HG02588 (cell line): ENCODE measurements around the gene TARBP1.
"Not testable (repeated sequence)": the region's sequence is repeated elsewhere in the genome, so short reads cannot be mapped to it uniquely, and the experiment has no call there.

Experiments
- ATAC-seq: cut with Tn5 transposase; IDR thresholded peaks from one replicate; pipeline ENCODE4 v1.9.1; 2021; ENCODE audit warnings: mild to moderate bottlenecking, moderate library complexity; ENCODE audit not compliant: unreplicated experiment

Gene TARBP1

DNA sequence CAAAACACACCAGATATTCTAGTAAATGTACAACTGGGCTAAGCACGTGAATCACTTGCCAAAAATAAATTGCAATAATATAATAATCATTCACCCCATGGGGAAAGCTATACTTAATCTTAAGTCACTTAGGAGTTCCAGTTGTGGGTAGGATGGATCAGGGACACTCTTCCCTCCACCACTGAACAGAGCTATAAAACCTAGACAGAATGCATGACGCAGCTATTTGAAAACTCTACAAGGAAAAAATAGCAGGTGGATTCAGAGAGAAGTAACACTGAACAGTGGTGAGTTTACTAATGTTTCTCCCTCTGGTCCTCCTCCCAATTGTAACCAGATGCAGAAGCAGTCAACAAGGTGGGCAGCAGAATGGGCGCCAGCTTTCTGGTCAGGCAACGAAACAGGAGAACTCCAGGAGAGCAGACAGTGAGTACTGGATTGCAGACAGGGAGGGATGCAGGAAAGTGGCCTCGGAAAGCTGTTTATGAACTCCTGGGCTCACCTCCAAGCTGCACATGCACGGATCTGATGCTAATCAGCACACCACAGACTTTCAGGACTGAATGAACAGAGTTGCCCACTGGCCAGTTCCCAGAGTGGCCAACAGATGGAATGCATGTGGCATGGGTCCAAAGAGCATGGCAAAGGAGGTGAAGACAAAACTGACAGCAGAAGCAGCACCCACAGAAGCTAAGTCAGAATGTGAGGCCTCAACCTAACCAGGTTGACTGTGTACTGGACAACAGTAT, 41.4 kb downstream of the TARBP1 start:
- no peak for ATAC-seq

DNA sequence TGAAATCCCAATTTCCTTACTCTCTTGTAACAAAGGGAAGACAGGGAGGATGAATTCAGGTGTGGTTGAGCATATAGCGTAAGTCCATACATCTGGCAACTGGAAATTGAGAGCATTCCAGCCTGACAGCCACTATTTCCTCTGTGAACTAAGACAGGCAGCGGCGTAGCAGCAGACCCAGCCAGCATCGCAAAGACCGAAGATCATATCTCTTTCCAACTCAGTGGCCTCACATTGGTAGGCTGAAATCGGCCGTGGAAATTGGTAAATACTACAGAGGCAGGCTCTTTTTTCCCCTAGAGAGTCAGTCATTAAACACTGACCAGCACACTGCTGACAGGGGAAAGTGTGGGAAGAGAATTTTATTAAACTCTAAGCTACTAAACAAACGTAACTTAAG, 43.4 kb downstream of the TARBP1 start:
- no peak for ATAC-seq

- ATAC-seq, result no peak
These were observed 44.3 kb downstream of the TARBP1 start for GRCh38 chr1:234434706-234435105.

DNA sequence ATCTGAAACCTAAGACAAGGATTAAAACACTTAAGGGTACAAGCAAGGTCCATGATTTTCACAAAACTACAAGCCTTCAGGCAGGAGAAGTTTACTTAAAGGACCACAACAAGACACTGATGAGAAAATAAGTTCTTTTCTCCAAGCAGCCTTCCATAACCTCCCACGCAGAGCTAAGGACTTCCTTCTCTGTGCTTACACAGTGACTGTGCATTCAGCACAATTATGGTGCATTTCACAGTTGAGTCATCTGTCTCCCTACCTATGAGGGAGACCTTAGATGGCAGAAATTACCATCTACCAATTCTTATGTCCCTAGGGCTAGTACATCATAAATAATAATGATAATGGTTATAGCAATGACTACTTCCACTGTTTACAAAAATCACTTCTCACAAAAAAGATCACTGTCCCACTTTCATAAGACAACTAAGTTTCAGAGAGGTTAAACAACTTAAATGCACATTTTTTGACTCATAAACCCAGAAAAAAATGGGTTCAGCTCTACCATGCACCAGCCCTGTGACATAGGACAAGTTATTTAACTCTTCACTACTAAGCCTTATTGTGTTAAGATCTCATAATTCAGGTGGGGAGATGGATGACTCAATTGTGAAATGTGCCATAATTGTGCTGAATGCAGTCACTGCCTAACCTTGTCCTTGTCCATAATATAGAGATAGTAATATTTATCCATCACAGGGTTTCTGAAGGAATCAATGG, 45.3 kb downstream of the TARBP1 start:
- ATAC-seq, result peak; percentile 76

GRCh38 chr1:234431255-234431654, 47.7 kb downstream of the TARBP1 start:
- no peak for ATAC-seq

GRCh38 chr1:234430691-234431090, 48.3 kb downstream of the TARBP1 start:
- ATAC-seq, result no peak

DNA sequence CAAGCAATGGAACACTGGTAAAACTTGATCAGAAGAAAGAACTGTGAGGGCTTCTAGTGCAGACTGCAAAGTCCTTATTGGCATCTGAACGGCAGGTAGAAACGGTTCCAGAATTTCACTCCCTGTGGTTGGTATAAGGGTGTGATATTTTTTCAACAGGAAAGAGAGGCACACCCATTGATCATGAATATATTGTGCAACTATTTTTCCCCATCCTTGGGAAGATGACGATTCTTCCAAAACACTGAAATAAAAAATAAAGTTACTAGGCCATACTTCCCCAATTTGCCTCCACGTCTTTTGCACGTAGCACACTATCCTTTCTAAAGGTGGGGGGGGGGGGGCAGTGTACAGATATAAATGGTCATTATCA, 49.6 kb downstream of the TARBP1 start:
- ATAC-seq, result no peak

DNA sequence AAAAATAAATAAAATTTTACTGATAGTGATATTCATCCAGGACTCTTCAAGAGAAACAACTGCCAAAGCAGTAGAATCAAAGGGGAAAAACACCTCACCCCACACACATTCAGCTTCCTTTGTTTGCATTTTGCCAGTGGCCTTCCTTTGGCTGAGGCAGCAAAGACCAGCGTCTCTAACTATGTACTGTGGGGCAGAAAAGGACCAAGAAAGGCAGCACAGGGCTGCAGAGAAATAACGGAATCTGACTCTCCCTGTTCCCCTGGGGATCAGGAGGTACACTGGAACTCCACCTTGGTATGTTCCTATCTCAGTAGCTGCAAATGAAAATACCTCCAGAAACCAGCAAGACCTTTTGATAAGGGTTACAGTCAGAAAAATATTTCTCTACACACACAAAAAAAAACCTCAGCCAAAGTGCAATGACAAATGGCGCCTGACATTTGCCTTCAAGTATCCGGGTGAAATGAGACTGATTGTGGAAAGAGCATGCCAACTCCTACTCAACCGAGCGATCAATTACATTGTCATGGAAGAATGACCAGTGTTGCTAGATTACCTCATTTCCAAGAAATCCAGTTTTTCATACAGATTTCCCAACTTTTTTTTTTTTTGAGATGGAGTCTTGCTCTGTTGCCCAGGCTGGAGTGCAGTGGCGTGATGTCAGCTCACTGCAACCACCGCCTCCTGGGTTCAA, 50.9 kb downstream of the TARBP1 start:
- no peak for ATAC-seq

- no peak for ATAC-seq
These were observed 65.0 kb downstream of the TARBP1 start for GRCh38 chr1:234413990-234414389.

GRCh38 chr1:234413485-234413884, 65.5 kb downstream of the TARBP1 start:
- no peak for ATAC-seq

DNA sequence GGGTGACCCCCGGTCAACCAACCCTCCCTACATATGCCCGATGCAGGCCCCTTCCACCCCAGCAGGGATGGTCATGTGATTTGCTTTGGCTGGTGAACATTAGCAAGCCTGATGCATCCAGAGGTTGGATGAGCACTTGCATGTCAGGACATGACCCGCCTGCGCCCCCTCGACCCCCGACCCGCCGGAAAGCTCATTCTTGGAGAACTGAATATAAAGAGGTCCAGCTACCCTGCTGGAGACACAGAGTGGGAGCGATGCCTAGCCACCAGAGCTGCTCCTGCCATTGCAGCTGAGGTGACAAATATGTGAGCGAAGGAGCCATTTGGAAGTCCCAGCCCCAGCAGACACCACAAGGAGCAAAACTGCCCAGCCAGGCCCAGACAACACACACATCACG, 66.1 kb downstream of the TARBP1 start:
- ATAC-seq, result no peak

- ATAC-seq, result no peak
These were observed 69.7 kb downstream of the TARBP1 start for GRCh38 chr1:234409328-234409727.

- no peak for ATAC-seq
These were observed 70.2 kb downstream of the TARBP1 start for GRCh38 chr1:234408757-234409156.

DNA sequence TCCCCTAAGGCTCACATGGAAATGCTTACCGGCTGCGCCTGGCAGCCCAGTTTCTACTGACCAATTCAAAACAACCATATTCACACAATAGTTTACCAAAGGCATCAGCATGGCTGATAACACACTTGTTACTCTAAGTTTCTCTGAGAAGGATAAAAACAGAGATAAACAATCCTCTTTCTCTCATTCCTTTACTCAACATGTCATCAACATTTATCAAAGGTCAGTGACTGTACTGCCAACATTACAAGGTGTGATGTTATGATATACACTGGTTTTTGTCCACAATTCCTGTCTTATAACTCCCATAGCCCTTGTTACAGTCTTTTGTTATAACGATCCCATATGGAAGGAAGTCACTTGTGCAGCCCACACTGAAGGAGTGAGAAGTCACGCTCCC, 72.1 kb downstream of the TARBP1 start:
- no peak for ATAC-seq

- no peak for ATAC-seq
These were observed 73.3 kb downstream of the TARBP1 start for GRCh38 chr1:234405676-234406075.

- ATAC-seq, result no peak
These were observed 76.0 kb downstream of the TARBP1 start for GRCh38 chr1:234402939-234403338.

GRCh38 chr1:234401658-234402057, 77.3 kb downstream of the TARBP1 start:
- no peak for ATAC-seq

DNA sequence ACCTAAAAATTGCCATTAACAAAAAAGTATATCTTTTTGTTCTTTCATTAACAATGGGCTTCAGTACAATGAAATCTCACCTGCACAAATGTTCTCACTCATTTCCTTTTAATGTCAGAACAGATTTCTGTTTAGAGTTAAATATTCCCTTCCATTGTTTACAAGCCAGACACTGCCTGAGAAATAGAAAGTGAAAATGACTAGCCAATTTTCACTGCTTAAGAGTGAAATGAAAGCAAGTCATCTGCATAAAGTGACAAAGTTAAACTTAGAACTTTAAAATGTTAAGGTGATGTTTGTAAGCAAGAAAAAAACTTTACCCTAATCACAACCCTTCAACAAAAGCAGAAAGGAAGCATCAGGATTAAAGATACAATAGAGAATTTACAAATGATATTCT, 78.2 kb downstream of the TARBP1 start:
- ATAC-seq, result peak; percentile 40

GRCh38 chr1:234399515-234399914, 79.5 kb downstream of the TARBP1 start:
- not testable (repeated sequence) for ATAC-seq

DNA sequence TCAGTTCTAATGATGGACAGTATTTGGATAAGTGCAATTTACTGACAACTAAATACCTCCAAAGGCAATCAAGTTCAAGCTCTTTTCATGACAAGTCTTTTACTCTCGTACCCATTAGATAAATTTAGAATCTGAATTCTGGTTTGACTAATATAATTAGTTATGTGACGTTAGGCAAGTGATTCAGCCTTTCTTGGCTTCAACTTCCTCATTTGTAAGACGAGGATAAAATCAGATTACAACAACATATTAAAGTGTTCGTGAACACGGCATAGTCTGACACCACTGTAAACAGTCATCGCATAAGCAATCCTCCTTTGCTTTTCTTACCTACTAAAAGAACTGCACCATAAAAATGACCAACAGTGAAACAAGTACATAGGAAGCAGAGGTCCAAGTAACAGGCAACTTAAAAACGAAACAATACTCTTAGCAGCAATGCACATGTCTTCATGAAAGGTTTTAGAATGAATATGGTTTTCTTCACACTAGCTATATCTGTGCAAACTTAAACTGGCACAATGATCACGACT, 80.1 kb downstream of the TARBP1 start:
- peak; percentile 43 for ATAC-seq

- ATAC-seq, result no peak
These were observed 81.2 kb downstream of the TARBP1 start for GRCh38 chr1:234397732-234398131.

DNA sequence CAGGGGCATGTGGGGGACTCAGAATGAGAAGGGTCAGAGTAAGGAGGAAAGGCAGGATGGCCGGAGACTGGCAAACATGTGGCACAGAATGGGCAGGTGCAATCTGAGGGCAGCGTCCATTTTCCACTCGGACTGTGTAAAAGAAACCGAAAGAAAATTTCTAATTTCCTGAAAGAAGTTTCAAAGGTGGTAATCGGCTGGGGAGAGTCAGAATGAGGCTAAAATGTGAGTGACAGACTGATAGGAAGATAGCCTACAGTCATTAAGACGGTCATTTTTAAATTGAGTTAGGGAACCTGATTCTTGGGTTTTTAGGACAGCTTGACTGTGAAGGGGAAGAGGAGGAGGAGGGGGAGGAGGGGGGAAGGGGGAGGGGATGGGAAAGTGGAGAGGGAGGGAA, 82.1 kb downstream of the TARBP1 start:
- no peak for ATAC-seq
